Activated naive CD8-positive, alpha-beta T cell (primary cell): ENCODE results near the gene SORL1-AS1.

Source experiments
- H3K27ac Mint-ChIP-seq: one replicate; pipeline ENCODE4 v1.8.0; 2021; ENCODE audit warnings: mixed read lengths
- H3K27me3 Mint-ChIP-seq: one replicate; pipeline ENCODE4 v1.8.0; 2021; ENCODE audit warnings: mixed read lengths
- H3K36me3 Mint-ChIP-seq: one replicate; pipeline ENCODE4 v1.8.0; 2021; ENCODE audit warnings: mixed read lengths
- H3K4me1 Mint-ChIP-seq: one replicate; pipeline ENCODE4 v1.8.0; 2021; ENCODE audit warnings: low read depth, mixed read lengths
- H3K4me3 Mint-ChIP-seq: one replicate; pipeline ENCODE4 v1.8.0; 2021; ENCODE audit warnings: mild to moderate bottlenecking, mixed read lengths
- H3K9me3 Mint-ChIP-seq: one replicate; pipeline ENCODE4 v1.8.0; 2021; ENCODE audit warnings: low read depth, mixed read lengths

Gene SORL1-AS1

DNA sequence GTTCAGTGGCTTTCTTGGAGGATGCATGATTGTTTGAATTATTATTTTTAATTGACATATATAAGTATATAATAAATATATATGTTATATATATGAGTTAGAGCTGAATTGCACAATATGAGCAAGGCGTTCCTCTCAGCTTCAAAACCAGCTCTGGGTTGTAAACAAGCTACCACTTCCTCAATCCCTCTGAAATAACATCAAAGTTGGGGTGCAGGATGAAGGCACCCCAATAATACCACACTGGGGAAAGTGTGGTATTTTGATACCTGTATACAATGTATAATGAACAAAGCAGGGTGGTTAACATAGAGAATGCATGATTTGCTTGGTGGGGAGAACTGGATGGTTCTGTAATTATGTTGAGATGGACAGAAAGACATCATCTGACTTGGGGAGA lies 2.4 kb downstream of the SORL1-AS1 start:
- no peaks in the 10 kb centered on the region for H3K27me3 Mint-ChIP-seq
- H3K4me3 Mint-ChIP-seq = peak overlapping the region; percentile 77
- no peaks in the 10 kb centered on the region for H3K9me3 Mint-ChIP-seq
- H3K27ac Mint-ChIP-seq = peak overlapping the region; percentile 81
- peaks cover 13% of the 10 kb centered on the region for H3K36me3 Mint-ChIP-seq
- H3K4me1 Mint-ChIP-seq = peaks cover 87% of the 10 kb centered on the region

DNA sequence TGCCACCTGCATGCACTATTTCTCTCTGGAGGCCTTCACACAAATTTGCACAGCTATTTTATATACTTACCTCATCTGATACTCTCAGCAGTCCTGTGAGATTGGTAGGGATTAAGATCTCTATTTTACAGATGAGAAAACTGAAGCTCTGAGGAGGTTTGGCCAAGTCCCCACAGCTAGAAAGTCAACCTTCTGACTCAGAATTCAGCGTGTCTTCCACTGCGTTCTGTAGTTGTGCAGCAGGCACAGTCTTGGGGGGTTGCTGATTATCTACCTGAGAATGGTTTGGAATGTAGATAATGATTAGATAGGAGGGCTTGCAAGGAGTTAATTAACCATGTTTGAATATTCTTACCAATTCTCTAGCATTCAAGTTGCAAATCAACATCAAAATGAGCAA lies 3.1 kb downstream of the SORL1-AS1 start:
- no peaks in the 10 kb centered on the region for H3K27me3 Mint-ChIP-seq
- H3K4me1 Mint-ChIP-seq = peaks cover 87% of the 10 kb centered on the region
- H3K36me3 Mint-ChIP-seq = peaks cover 9% of the 10 kb centered on the region
- H3K27ac Mint-ChIP-seq = peak overlapping the region; percentile 81
- no peaks in the 10 kb centered on the region for H3K9me3 Mint-ChIP-seq
- H3K4me3 Mint-ChIP-seq = peak overlapping the region; percentile 77

DNA sequence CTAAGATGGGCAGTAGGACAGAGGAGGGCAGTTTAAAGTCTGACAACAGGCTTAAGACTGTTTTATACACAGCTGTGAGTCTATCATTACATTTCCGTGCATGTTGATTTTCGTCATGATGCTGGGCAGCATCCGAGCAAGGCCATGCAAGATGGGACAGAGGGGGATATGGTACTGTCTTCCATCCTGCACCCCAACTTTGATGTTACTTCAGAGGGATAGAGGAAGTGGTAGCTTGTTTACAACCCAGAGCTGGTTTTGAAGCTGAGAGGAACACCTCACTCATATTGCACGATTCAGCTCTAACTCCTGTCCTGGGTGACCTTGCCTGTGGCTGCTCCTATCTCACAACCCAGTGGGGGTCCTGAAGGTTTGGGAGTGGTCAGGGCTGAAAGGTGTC lies 3.6 kb downstream of the SORL1-AS1 start:
- Mint-ChIP-seq H3K9me3 (no peaks in the 10 kb centered on the region), H3K4me1 (peaks cover 86% of the 10 kb centered on the region), H3K36me3 (peaks cover 12% of the 10 kb centered on the region), H3K27me3 (no peaks in the 10 kb centered on the region), H3K4me3 (peak overlapping the region; percentile 77), H3K27ac (peak overlapping the region; percentile 81)

DNA sequence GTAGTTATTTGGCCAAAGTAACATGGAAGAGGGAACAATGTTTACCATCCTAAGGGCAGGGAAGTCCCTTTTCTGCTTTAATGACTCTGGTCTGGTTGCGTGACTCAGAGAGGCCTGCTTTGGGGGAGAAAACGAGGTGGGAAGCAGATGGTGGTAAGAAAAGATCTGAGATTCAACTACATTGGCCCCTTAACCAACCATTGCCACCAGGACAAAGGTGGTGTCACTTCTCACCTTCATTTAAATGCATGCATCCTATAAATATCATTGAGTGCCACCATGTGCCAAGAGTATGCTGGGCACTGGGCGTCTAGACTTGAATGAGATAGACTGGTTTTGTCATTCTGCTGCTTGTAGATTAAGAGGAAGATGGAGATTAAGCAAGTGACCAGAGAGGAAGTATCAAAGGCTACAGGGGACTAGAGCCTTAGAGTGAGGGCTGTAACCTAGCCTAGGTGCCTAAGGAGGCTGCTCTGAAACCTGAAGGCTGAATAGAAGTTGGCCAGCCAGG lies 4.3 kb downstream of the SORL1-AS1 start:
- peaks cover 12% of the 10 kb centered on the region for H3K36me3 Mint-ChIP-seq
- H3K27ac Mint-ChIP-seq = peak overlapping the region; percentile 81
- no peaks in the 10 kb centered on the region for H3K27me3 Mint-ChIP-seq
- H3K4me1 Mint-ChIP-seq = peaks cover 85% of the 10 kb centered on the region
- peak overlapping the region; percentile 77 for H3K4me3 Mint-ChIP-seq
- H3K9me3 Mint-ChIP-seq = no peaks in the 10 kb centered on the region

DNA sequence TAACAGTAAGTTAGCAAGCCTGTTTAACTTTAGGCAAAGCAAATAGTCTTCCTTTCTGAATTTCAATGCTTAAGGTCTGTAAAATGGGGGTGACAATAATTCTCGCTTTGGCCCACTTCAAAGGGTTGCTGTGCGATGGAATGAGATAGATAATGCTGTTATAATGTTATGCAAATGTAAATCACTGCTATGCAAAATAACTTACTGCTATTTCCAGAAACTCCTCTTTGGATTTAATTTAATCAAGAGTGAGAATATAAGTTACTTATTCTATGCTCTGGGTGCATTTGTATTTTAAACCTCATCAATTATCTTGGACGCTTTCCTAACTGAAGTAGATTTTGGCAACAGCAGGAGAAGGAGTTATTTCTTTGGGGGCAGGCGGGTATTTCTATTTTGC lies 4.8 kb downstream of the SORL1-AS1 start:
- H3K4me1 Mint-ChIP-seq = peaks cover 82% of the 10 kb centered on the region
- no peaks in the 10 kb centered on the region for H3K9me3 Mint-ChIP-seq
- peaks cover 13% of the 10 kb centered on the region for H3K36me3 Mint-ChIP-seq
- no peaks in the 10 kb centered on the region for H3K27me3 Mint-ChIP-seq
- peak overlapping the region; percentile 77 for H3K4me3 Mint-ChIP-seq
- H3K27ac Mint-ChIP-seq = peak overlapping the region; percentile 81

DNA sequence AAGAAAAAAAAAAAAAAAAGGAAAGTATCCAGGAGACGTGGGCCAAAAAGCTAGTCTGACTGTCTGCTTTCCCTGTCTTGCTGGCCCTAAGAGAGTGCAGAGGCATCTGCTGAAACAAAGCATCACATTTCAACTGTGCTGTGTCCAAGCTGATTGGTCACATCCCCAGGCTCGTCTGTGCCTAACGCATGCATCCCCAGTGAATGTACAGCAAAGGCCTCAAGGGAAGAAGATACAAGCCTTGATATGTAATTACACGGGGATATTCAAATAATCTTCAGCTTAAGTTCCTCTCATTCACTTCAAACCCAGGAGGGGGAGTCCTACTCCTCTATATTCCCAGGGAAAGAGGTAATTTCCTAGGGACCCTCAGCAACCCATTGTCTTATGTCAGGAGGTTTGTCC lies 6.0 kb downstream of the SORL1-AS1 start:
- H3K4me1 Mint-ChIP-seq = peaks cover 80% of the 10 kb centered on the region
- peak overlapping the region; percentile 90 for H3K27ac Mint-ChIP-seq
- no peaks in the 10 kb centered on the region for H3K27me3 Mint-ChIP-seq
- H3K36me3 Mint-ChIP-seq = peaks cover 19% of the 10 kb centered on the region
- no peaks in the 10 kb centered on the region for H3K9me3 Mint-ChIP-seq
- no peak overlapping the region for H3K4me3 Mint-ChIP-seq

DNA sequence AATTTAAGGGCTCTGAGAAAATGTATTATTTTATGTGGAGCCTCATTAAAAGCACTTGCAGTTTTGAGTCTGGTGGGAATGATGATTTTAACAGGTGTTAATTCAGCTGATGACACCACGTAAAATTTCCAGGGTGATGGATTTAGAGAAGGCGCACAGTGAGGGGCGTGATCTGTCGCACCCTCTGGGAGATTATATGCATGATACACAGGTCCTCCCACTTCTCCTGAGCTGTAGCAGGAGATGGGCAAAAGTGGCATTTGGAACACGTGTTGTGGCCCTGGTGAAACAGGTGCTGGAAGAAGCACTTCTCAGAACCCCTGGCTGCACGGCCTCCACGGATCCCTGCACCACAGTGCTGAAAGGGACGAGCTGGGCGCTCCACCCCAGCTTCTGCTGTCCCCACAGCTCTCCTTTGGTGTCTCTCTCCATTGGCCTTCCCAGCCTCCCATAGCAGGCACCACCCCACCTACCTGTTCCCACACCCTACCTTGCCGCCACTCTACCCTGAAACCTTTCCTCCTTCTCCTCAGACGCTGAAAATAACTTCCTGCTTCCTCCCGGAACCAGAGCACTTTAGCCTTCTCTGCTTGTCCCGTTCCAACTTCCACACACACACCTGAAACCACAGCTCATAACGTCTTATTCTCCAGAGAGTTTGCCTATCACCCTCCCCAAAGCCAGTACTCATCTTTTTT lies 7.5 kb downstream of the SORL1-AS1 start:
- Mint-ChIP-seq H3K27ac (peak overlapping the region; percentile 83), H3K4me1 (peaks cover 74% of the 10 kb centered on the region), H3K36me3 (peaks cover 21% of the 10 kb centered on the region), H3K4me3 (peak overlapping the region; percentile 24), H3K27me3 (no peaks in the 10 kb centered on the region), H3K9me3 (no peaks in the 10 kb centered on the region)

DNA sequence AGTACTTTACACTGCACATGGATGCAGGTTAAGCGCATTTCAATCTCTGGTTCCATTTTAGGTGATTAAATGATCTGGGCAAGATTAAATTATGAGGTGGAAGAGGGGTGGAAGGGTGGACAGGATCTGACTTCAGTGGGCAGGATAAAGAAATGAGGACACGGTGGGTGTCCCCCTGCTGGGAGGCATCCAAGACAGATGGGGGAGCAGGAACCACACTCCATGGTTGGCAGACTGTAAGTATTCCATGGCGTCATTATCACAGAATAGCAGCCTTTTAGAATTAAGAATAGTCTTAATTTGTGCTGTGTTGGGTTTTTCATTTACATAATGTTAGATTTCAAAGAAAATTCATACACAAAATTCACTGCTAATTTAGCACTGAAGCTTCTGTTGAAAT lies 8.2 kb downstream of the SORL1-AS1 start:
- Mint-ChIP-seq H3K4me1 (peaks cover 68% of the 10 kb centered on the region), H3K4me3 (peak overlapping the region; percentile 24), H3K27ac (peak overlapping the region; percentile 83), H3K9me3 (no peaks in the 10 kb centered on the region), H3K27me3 (no peaks in the 10 kb centered on the region), H3K36me3 (peaks cover 21% of the 10 kb centered on the region)

DNA sequence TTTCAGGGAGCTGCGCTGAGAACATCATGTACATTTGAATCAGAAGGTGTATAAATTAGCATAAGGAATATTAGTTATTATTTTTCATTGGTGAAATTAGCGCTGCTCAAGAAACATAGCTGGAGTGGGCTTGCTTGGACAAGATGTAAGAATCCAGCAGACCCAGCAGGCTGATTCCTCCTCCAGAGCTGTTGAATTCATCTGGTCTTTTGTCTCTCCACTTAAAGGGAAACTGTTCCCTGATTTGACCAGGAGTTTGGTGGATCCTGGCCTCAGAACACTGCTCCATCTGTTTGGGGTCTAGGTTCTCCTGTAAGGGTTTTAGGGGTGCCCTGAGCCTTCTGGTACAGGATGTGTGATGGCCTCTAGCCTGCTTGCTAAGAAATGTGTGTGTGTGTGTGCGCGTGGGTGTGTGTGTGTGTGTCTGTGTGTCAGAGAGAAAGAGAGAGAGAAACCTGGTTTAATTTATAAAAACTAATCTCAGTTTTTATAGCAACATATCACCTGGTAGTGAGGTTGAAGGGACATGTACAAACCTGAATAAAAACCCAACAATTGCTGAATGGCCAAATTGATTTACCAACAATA lies 9.0 kb downstream of the SORL1-AS1 start:
- peak overlapping the region; percentile 0 for H3K4me3 Mint-ChIP-seq
- no peaks in the 10 kb centered on the region for H3K27me3 Mint-ChIP-seq
- no peaks in the 10 kb centered on the region for H3K9me3 Mint-ChIP-seq
- peak overlapping the region; percentile 47 for H3K27ac Mint-ChIP-seq
- peaks cover 64% of the 10 kb centered on the region for H3K4me1 Mint-ChIP-seq
- peaks cover 22% of the 10 kb centered on the region for H3K36me3 Mint-ChIP-seq

DNA sequence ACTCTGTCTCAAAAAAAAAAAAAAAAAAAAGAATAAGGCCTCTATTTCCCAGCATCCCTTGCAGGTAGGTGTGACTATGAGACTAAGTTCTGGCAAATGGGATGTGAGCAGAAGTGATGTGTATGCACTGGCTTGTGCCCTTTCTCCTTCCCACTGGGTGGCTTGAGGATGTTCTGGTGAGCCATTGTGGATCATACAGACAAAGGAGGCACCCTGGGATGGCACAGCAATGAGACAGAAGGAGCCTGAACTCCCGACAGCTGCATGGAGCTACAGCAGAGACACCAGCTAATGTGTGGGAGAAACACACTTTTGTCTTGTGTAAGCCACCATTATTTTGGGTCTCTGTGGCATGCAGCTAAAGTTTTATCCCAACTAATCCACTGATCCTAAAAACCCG lies 11.2 kb downstream of the SORL1-AS1 start:
- peaks cover 61% of the 10 kb centered on the region for H3K4me1 Mint-ChIP-seq
- no peaks in the 10 kb centered on the region for H3K9me3 Mint-ChIP-seq
- H3K4me3 Mint-ChIP-seq = no peak overlapping the region
- H3K36me3 Mint-ChIP-seq = peaks cover 20% of the 10 kb centered on the region
- H3K27me3 Mint-ChIP-seq = no peaks in the 10 kb centered on the region
- no peak overlapping the region for H3K27ac Mint-ChIP-seq

DNA sequence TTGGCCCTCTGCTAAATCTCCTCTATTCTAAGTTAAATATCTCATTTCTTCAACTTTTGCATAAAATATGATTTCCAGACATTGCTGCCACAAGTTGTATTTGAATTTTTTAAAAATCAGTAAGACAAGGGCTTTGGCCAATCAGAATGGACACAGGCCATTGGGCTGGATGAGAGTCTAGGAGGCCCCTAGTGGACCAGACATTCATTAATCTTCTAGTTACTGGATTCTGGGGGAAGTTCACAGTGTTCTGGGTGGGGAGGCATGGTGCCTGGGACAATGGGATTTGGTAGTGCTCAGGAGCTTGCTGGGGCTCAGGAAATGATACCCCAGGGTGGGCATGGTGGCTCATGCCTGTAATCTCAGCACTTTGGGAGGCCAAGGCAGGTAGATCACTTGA lies 13.0 kb downstream of the SORL1-AS1 start:
- peaks cover 59% of the 10 kb centered on the region for H3K4me1 Mint-ChIP-seq
- no peaks in the 10 kb centered on the region for H3K27me3 Mint-ChIP-seq
- no peaks in the 10 kb centered on the region for H3K9me3 Mint-ChIP-seq
- H3K4me3 Mint-ChIP-seq = no peak overlapping the region
- peaks cover 22% of the 10 kb centered on the region for H3K36me3 Mint-ChIP-seq
- no peak overlapping the region for H3K27ac Mint-ChIP-seq

DNA sequence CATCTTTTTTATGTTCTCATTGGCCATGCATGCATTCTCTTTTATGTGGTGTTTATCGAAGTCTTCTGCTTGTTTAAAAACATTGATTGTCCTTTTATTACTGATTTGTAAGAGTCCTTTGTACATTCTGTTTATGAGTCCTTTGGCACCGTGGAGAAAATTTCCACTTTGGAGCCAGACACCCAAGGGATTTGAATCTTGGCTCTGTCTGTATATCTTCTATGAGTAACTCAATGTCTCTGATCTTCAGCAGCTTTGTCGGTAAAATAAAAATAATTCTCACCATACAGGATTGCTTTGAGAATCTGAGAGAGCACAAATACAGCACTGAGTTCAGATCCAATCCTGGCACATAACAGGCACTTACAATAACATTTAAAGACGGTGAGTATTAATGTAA lies 13.4 kb downstream of the SORL1-AS1 start:
- Mint-ChIP-seq H3K4me1 (peaks cover 56% of the 10 kb centered on the region), H3K27ac (no peak overlapping the region), H3K9me3 (no peaks in the 10 kb centered on the region)

DNA sequence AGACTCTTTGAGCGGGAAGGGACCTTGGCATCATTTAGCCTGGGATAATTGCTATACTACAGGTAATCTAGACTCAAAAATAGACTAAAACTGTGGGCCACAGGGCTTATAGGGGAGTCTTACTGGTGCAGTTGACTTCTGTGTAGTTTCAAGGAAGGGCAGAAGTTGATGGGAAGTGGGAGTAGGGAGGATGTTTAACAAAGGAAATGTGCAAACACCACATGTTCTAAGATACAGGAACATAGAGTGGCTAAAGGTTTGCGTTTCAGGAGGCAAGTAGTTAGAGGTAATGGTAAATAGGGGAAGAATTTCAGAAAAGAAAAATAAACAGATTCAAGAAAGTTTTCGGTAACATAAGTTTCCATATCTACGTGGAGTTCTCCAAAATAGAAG lies 15.1 kb downstream of the SORL1-AS1 start:
- no peaks in the 10 kb centered on the region for H3K27me3 Mint-ChIP-seq
- no peaks in the 10 kb centered on the region for H3K9me3 Mint-ChIP-seq
- H3K4me1 Mint-ChIP-seq = peaks cover 48% of the 10 kb centered on the region
- no peak overlapping the region for H3K4me3 Mint-ChIP-seq
- no peak overlapping the region for H3K27ac Mint-ChIP-seq
- H3K36me3 Mint-ChIP-seq = peaks cover 18% of the 10 kb centered on the region

More for the DNA sequence above, 13.4 kb downstream of the SORL1-AS1 start:
- Mint-ChIP-seq H3K36me3 (peaks cover 20% of the 10 kb centered on the region), H3K4me3 (no peak overlapping the region), H3K27me3 (no peaks in the 10 kb centered on the region)

DNA sequence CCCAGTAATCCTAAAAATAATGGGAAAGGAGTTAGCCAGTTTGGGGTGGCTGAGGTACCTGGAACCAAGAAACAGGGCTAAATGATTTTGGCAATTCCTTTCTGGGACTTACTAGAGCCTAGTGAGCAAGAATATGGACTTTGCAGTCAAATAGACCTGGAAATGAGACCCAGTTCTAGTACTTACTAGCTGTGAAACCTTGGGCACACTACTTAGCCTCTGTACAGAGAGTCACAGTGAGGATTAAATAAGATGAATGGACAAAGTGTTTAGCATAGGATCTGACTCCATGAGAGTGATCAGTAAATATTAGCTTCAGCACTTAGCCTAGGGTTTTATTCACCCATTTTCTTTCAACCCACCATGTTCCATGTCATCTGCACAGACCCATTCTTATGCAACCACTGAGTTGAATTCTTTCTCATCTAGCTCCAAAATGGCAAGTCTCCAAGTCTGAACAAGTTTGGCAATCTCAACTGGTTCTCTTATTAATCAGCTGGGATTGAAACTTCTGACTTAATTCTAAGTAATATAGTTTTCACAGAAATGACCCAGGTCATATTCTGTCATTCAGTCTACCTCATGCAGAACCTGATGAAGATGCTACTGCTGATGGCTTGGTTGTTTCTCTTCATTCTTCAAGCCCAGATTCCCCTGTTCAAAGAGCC lies 15.6 kb downstream of the SORL1-AS1 start:
- Mint-ChIP-seq H3K27ac (no peak overlapping the region), H3K4me1 (peaks cover 50% of the 10 kb centered on the region), H3K4me3 (no peak overlapping the region), H3K36me3 (peaks cover 18% of the 10 kb centered on the region), H3K9me3 (no peaks in the 10 kb centered on the region), H3K27me3 (no peaks in the 10 kb centered on the region)
